GM18505 (cell line): ENCODE measurements around the gene LMLN.
"Not testable (repeated sequence)": the region's sequence is repeated elsewhere in the genome, so short reads cannot be mapped to it uniquely, and the experiment has no call there.

ENCODE experiments used
- ATAC-seq: cut with Tn5 transposase; IDR thresholded peaks from one replicate; pipeline ENCODE4 v1.9.1; 2021; ENCODE audit not compliant: unreplicated experiment
- POLR2A ChIP-seq: IDR thresholded peaks from 4 replicates; pipeline ENCODE4 v1.6.1; 2011; ENCODE audit warnings: borderline replicate concordance; ENCODE audit not compliant: insufficient read depth, insufficient read length; ENCODE audit errors: extremely low read depth

The LMLN gene

GRCh38 chr3:198027045-198027798, 67.2 kb downstream of the LMLN start:
- no peak for ATAC-seq

GRCh38 chr3:198027799-198028390, 67.9 kb downstream of the LMLN start:
- no peak for ATAC-seq
- no peak for TF ChIP-seq POLR2A

More at GRCh38 chr3:198027045-198027798, 67.2 kb downstream of the LMLN start:
- TF ChIP-seq POLR2A, result no peak

DNA sequence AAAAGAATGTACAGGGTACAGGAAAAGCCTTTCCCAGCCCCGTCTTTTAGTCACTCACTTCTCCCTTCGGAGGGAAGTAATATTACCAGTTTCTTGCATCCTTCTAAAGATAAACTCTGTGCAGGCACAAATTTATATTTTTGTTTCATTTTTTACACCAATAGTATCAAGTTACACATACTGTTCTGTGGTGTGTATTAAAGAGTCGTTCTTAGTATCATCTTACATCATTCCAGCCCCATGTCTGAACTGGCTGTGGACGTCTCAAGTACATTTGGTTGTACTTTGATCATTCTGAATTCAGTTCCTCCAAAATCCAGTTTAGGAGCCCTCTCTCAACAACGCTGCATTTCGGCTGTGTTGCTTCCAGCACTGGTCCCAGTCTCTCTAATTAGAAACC, 68.7 kb downstream of the LMLN start:
- TF ChIP-seq POLR2A, result no peak
- ATAC-seq, result no peak

DNA sequence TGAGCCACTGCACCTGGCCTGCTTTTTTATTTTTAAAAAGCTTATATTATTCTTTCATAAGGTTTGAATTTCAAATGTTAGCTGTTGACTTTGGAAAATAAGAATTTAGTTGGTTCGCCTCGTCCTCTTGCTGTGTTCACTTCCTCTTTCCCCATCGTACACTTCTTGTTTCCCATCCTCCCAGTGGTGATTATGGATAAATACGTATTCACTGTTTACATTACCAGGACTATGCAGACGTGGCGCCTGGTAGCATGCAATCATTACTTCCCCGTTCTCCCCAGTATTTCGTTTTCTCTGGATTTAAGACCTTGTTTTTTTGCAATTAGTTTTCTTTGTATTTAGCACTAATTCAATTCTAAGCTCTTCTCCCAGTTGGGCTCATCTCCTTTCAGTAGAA, 70.1 kb downstream of the LMLN start:
- ATAC-seq, result no peak
- no peak for TF ChIP-seq POLR2A

DNA sequence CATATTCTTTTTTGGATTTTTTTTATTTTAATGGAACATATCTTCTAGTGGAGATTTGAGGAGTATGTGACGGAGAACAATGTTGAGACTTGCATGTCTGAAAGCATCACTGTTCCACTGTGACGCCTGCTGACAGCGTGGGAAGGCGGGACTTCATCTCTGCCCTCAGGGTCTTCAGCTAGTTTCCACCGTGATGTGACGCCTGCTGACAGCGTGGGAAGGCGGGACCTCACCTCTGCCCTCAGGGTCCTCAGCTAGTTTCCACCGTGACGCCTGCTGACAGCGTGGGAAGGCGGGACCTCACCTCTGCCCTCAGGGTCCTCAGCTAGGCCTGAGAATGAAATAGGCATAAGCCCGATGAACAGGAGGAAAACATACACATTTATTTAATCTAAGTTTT, 70.7 kb downstream of the LMLN start:
- ATAC-seq, result no peak
- TF ChIP-seq POLR2A, result no peak

GRCh38 chr3:198032039-198032936, 72.3 kb downstream of the LMLN start:
- ATAC-seq, result no peak

DNA sequence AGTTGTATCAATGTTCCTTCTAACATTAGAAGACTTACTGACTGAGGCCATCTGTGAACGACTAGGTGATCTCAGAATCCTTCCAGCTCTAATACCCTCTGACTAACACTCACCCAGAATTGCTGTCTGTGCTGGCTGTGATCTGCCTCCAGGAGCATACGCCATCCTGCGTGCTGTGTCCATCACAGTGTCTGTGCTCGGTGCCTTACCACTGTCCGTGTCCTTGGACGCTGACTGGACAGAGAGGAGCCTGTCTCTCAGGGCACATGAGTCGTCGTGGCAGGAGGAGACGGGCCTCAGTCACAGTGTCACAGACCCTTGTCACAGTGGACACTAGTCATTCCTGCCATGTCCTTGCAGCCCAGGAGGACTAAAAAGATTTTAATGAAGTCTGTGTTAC, 83.1 kb downstream of the LMLN start:
- no peak for TF ChIP-seq POLR2A
- no peak for ATAC-seq

More at GRCh38 chr3:198032039-198032936, 72.3 kb downstream of the LMLN start:
- TF ChIP-seq POLR2A, result no peak

DNA sequence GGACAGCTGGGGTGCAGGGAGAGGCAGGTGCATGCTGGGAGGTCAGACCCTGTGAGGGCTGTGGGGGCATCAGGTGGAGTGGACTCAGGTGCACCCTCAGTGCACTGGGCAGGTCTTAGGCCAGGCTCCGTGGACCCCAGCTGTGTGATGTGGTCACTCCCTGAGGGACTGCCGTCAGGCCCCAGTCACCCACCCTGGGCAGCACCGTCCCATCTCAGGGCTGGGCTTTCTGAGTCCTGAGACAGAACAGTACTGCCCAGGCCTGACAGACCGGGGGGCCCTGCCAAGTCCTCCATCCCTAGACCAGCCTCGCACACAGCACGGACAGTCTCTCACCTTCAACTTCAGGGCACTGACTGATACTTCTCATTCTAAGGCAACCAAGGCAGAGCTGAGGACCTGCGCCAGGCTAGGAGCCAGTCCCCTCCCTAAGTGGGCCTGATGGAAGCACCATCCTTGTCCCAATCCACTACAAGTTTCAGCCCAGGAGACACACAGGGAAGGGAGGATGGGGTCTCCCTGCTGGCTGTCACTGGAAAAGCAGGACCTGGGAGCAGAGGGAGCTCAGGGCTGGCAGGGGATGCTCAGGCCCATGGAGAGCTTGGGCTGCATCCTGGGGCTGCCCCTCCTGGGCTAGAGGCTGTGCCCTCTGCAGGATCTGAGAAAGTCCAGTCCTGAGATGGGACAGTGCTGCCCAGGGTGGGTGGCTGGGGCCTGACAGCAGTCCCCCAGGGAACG, 86.3 kb downstream of the LMLN start:
- no peak for TF ChIP-seq POLR2A
- no peak for ATAC-seq

DNA sequence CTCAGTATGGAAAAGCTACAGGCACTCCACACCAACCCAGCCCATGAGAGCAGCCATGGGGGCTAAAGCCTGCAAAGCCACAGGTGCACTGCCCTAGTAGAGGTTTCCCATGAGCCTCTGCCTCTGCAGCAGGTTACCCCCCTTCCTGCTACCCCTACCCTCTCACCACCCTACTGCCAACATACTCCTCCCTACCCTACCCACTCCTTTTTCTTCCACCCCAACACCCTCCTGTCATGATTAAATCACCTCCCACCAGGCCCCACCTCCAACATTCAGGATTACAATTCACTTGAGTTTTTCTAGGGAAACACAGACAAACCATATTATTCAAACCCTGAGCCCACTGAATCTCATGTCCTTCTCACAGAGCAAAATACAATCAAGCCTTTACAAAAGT, 88.4 kb downstream of the LMLN start:
- no peak for TF ChIP-seq POLR2A
- ATAC-seq, result no peak

DNA sequence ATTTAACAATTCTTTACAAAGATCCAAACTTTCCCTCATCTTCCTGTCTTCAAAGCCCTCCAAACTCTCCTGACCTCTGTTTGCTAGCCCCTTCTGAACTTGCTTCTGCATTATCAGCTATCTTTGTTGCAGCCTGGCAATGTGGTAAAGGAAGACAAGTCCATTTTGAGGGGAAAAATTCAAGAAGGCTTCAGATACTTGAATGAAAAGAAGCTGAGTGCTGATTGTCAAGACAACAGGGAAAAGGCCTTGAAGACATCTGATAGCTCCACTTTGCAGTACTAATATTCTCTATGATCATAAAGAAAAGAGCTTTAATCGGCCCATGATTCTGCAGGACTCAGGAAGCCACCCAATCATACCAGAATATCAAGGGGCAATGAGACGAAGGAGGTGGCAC, 91.8 kb downstream of the LMLN start:
- ATAC-seq, result no peak
- TF ChIP-seq POLR2A, result no peak

GRCh38 chr3:198053462-198053861, 93.4 kb downstream of the LMLN start:
- ATAC-seq, result not testable (repeated sequence)

DNA sequence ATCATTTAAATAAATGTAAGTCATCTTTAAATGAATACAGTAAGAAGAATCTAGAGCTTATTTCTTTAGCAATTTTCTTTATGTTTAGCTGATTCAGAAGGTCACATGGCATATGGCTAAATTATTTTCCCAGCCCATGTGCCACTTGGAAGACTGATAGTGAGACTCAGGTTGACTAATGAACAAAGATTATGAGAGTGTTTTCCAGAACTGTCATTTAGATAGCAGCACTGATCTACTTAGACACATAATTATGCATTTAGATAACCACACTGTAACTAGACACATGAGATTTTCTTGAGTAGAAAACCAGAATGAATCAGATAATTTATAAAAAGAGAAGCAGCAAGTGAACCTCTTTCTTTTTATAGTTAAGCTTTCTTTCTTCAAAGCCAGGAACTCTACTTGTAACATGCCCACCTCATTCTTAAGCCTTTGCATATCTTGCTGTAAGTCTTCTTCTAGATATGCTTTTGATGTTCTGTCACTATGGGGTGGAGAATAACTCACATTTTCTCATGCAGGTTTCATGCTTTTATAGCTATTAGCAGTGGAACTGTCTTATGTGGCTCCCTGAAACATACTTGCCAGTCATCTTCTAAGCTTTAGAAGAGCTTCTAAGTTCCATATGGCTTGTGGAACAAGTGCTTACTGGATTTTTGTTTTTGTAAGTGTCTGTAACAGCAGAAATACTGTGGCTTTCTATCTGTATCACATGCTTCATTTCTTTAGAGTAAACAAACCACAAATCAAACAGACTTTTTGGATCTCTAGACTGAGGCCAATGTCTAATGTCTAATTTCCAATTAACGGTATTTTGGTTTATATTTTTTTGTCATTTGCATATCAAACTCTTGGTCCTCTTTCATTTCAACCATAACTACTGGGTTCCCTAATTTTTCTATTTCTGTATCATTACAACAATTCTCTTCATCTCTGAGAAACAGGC, 101.4 kb downstream of the LMLN start:
- ATAC-seq, result no peak
- no peak for TF ChIP-seq POLR2A

GRCh38 chr3:198062068-198062465, 102.0 kb downstream of the LMLN start:
- no peak for TF ChIP-seq POLR2A
- ATAC-seq, result no peak

DNA sequence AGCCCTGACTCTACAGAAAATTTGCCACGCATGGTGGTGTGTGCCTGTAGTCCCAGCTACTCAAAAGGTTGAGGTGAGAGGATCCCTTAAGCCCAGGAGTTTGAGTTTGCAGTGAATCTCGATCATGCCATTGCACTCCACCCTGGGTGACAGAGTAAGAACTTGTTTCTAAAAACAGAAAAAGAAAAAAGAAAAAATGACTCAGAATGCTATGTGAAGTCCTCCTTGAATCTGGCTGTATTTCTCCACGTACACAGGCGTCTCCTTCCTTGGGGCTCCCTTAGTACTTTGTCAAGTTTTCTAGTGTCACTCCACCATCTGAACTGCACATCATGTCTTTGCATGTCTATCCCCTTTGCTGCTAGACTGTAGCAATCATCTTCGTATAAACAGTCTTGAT, 104.4 kb downstream of the LMLN start:
- ATAC-seq, result no peak
- no peak for TF ChIP-seq POLR2A
